Measurements from ENCODE around the gene RGMB. TPM values are rescaled to one million over a fixed set of nuclear protein-coding genes. Genes with fewer than 3 reads are reported as not detected.

Gene RGMB
- total and polyA plus RNA-seq, 7 donors, result 8.2 to 25.7 (median 14.1) TPM

- Histone ChIP-seq H3K27ac (no peak overlapping the region), H3K4me1 (peaks cover 38% of the 10 kb centered on the region), H3K4me3 (no peak overlapping the region), H3K9me3 (no peaks in the 10 kb centered on the region), H3K27me3 (ENCODE audit: insufficient read depth in 3 of 3, low read length in 2 of 3) (no peaks in the 10 kb centered on the region), H3K36me3 (ENCODE audit: insufficient read depth in 1 of 2, low read depth in 1 of 2) (peaks cover 0 to 10% of the 10 kb centered on the region in 2 donors)
- WGBS, 3 donors, result 79 to 89% (median 84%) methylated on average over 5 of the region's 5 CpGs
- intact Hi-C loops (cut with DNase I), result loop anchor here in 1 of 2 donors (10.0 kb wide), 1 partner anchor 1610 kb away; the partner anchor contains the start of gene RIOK2
- DNase-seq (no peak), ATAC-seq (peak in 1 of 4 donors; percentile 21)
- TF ChIP-seq, protein P1, sequence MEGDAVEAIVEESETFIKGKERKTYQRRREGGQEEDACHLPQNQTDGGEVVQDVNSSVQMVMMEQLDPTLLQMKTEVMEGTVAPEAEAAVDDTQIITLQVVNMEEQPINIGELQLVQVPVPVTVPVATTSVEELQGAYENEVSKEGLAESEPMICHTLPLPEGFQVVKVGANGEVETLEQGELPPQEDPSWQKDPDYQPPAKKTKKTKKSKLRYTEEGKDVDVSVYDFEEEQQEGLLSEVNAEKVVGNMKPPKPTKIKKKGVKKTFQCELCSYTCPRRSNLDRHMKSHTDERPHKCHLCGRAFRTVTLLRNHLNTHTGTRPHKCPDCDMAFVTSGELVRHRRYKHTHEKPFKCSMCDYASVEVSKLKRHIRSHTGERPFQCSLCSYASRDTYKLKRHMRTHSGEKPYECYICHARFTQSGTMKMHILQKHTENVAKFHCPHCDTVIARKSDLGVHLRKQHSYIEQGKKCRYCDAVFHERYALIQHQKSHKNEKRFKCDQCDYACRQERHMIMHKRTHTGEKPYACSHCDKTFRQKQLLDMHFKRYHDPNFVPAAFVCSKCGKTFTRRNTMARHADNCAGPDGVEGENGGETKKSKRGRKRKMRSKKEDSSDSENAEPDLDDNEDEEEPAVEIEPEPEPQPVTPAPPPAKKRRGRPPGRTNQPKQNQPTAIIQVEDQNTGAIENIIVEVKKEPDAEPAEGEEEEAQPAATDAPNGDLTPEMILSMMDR (IDR thresholded peaks at IDR 0.05), result no peak
Measured at GRCh38 chr5:98795243-98795642, 21.8 kb downstream of the RGMB start.

DNA sequence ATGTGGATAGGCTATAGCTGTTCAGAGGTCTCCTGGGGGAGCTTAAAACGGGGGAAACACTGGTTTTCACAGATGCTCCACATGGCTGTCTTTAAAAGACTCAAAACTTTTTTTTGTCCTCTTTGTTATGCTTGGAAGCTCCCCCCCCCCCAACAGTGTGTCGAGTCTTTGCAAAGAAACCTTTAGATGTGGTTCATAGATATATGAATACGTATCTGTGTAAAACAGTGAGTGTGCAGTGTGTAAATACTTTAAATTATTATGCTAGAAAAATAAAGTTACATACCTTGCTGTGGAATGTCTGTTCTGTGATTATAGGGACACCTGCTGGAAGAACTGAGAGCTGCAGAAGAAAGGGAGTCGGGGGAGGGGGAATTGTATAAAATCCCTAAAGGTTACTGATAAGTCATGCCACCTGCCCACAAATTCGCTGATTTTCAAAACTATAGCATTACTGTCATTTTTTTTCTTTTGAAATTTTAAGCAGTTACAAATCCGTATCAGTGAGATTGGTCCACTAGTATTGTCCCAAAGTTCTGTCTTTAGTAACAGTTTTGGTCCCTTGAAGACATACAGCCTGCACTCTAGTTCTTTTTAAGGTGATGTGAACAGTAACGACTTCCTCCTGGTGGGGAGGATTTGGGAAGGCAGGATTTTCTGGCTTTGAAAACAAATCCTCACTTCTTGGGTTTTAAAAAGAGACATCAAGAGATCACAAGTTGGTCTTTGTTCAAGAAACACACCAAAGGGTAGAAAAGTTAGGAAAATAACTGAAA lies 22.9 kb downstream of the RGMB start:
- ATAC-seq, result peak; percentile 56 to 81 (median 68)
- TF ChIP-seq, protein P1 (IDR thresholded peaks at IDR 0.05), result peak; percentile 80
- WGBS, 3 donors, result 9 to 14% (median 11%) methylated on average over 7 of the region's 7 CpGs
- Histone ChIP-seq H3K36me3 (ENCODE audit: insufficient read depth in 1 of 2, low read depth in 1 of 2) (peaks cover 0 to 10% of the 10 kb centered on the region in 2 donors), H3K27me3 (ENCODE audit: insufficient read depth in 3 of 3, low read length in 2 of 3) (no peaks in the 10 kb centered on the region), H3K4me1 (peaks cover 26% of the 10 kb centered on the region), H3K9me3 (no peaks in the 10 kb centered on the region), H3K27ac (no peak overlapping the region), H3K4me3 (no peak overlapping the region)
- intact Hi-C loops (cut with DNase I), result loop anchor here in 1 of 2 donors (10.0 kb wide), 1 partner anchor 1612 kb away; the partner anchor contains the start of gene RIOK2
- DNase-seq, result no peak

GRCh38 chr5:98798371-98798770 lies 24.9 kb downstream of the RGMB start:
- no peaks in the 10 kb centered on the region for H3K9me3 ChIP-seq
- no peak overlapping the region for H3K4me3 ChIP-seq
- TF ChIP-seq, protein P1 (IDR thresholded peaks at IDR 0.05), result no peak
- H3K4me1 ChIP-seq, result peaks cover 19% of the 10 kb centered on the region
- WGBS, 3 donors, result 33 to 78% (median 72%) methylated on average over 1 of the region's 1 CpG
- DNase-seq (no peak), ATAC-seq (no peak)
- H3K27me3 ChIP-seq (ENCODE audit: insufficient read depth in 3 of 3, low read length in 2 of 3), result no peaks in the 10 kb centered on the region
- no peak overlapping the region for H3K27ac ChIP-seq
- peaks cover 0 to 7% of the 10 kb centered on the region in 2 donors for H3K36me3 ChIP-seq (ENCODE audit: insufficient read depth in 1 of 2, low read depth in 1 of 2)
- intact Hi-C loops (cut with DNase I), result loop anchor here in 1 of 2 donors (10.0 kb wide), 1 partner anchor 1614 kb away; the partner anchor contains the start of gene RIOK2

DNA sequence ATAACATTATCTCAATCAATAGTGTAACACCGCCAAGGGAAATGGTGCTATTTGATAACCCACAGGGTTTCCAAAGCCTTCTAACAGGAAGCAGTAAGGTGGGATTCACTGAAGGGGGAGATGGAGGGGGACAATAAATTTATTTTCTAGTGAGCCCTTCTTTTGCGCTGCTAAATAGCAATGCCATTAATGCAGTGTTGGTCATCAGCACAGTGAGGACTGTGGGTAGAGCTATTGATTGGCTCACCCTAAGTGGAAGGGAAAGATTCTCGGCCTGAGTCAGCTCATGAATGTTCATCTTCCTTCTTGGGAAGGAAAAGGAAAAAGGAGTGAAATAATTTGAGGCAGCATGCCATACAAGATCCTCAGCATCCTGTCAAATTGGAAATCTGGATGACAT lies 25.4 kb downstream of the RGMB start:
- H3K4me3 ChIP-seq, result no peak overlapping the region
- H3K4me1 ChIP-seq, result peaks cover 19% of the 10 kb centered on the region
- intact Hi-C loops (cut with DNase I), result loop anchor here in 1 of 2 donors (10.0 kb wide), 1 partner anchor 1614 kb away; the partner anchor contains the start of gene RIOK2
- H3K36me3 ChIP-seq (ENCODE audit: insufficient read depth in 1 of 2, low read depth in 1 of 2), result peaks cover 0 to 2% of the 10 kb centered on the region in 2 donors
- TF ChIP-seq, protein P1 (IDR thresholded peaks at IDR 0.05), result no peak
- 86 to 94% (median 90%) methylated on average over 3 of the region's 3 CpGs for WGBS, 3 donors
- H3K27ac ChIP-seq, result no peak overlapping the region
- ATAC-seq, result no peak
- H3K27me3 ChIP-seq (ENCODE audit: insufficient read depth in 3 of 3, low read length in 2 of 3), result no peaks in the 10 kb centered on the region
- no peaks in the 10 kb centered on the region for H3K9me3 ChIP-seq
- no peak for DNase-seq

Data from psoas muscle (tissue), 8 donors.